Ascending aorta (tissue), 2 donors: Measurements from ENCODE around the gene IL21R. TPM values are rescaled to one million over a fixed set of nuclear protein-coding genes. Genes with fewer than 3 reads are reported as not detected.
A peak's percentile ranks its signal among the peaks of the same experiment; 100 is the strongest.

Experiments used
- DNase-seq, 2 donors: peaks; one replicate each; pipeline ENCODE4 v3.0.0-alpha.2; 2019; ENCODE audit warnings: low spot score in 2 of 2
- H3K27ac ChIP-seq, 2 donors: fragments of 200-600 bp; sonication (generic); one replicate each; pipeline ENCODE4 v1.5.1; 2016 to 2017; ENCODE audit warnings: mild to moderate bottlenecking in 1 of 2
- H3K27me3 ChIP-seq: fragments of 200-600 bp; sonication (generic); one replicate; pipeline ENCODE4 v1.5.1; 2017
- H3K36me3 ChIP-seq, 2 donors: fragments of 200-600 bp; sonication (generic); one replicate each; pipeline ENCODE4 v1.5.1; 2016
- H3K4me1 ChIP-seq, 2 donors: fragments of 200-600 bp; sonication (generic); one replicate each; pipeline ENCODE4 v1.5.1; 2016 to 2017; ENCODE audit warnings: mild to moderate bottlenecking in 1 of 2
- H3K4me3 ChIP-seq, 2 donors: fragments of 200-600 bp; sonication (generic); one replicate each; pipeline ENCODE4 v1.5.1; 2016 to 2017; ENCODE audit warnings: mild to moderate bottlenecking in 1 of 2
- H3K9me3 ChIP-seq, 2 donors: fragments of 200-600 bp; sonication (generic); one replicate each; pipeline ENCODE4 v1.5.1; 2016
- CTCF ChIP-seq, 3 experiments: fragments of 200-600 bp in 2 of 3; fragments of 450-650 bp in 1 of 3; sonication (generic) in 2 of 3; IDR thresholded peaks; one replicate each; pipeline ENCODE4 v1.5.1; 2016 to 2019; ENCODE audit warnings: antibody characterized with exemption in 3 of 3, mild to moderate bottlenecking in 1 of 3, moderate library complexity in 1 of 3
- intact Hi-C: fragments of 100-400 bp; cut with DNase I; formaldehyde crosslinking; loops from one replicate; pipeline ENCODE4 v1.15.1; 2023
- total RNA-seq: library from RNA; depleted of rRNA; stranded (reverse); fragments of >200 nt; gene quantifications from one replicate; pipeline ENCODE4 v1.1.0, GENCODE V29; 2016

The IL21R gene
- total RNA-seq, 1 donor from 2014 or later, result 0.21 TPM

- no peak for TF ChIP-seq CTCF (IDR thresholded peaks at IDR 0.05)
- intact Hi-C loops, result no loop called here
- H3K36me3 ChIP-seq, result no peaks in the 10 kb centered on the region
- no peak overlapping the region for H3K4me3 ChIP-seq
- no peaks in the 10 kb centered on the region for H3K9me3 ChIP-seq
- DNase-seq, result peak in 1 of 2 donors; percentile 33
- no peaks in the 10 kb centered on the region for H3K4me1 ChIP-seq
- H3K27me3 ChIP-seq, result no peaks in the 10 kb centered on the region
- no peak overlapping the region for H3K27ac ChIP-seq
These were observed 19.8 kb upstream of the IL21R start for GRCh38 chr16:27381974-27382855.

GRCh38 chr16:27383556-27384243, 18.3 kb upstream of the IL21R start:
- peak; percentile 48 to 67 for DNase-seq
- H3K9me3 ChIP-seq, result no peaks in the 10 kb centered on the region
- H3K4me1 ChIP-seq, result no peaks in the 10 kb centered on the region
- no peak for TF ChIP-seq CTCF (IDR thresholded peaks at IDR 0.05)
- no peak overlapping the region for H3K4me3 ChIP-seq
- no peaks in the 10 kb centered on the region for H3K36me3 ChIP-seq
- no peaks in the 10 kb centered on the region for H3K27me3 ChIP-seq
- H3K27ac ChIP-seq, result no peak overlapping the region
- intact Hi-C loops, result no loop called here

GRCh38 chr16:27384425-27384824, 17.5 kb upstream of the IL21R start:
- no peaks in the 10 kb centered on the region for H3K4me1 ChIP-seq
- no peaks in the 10 kb centered on the region for H3K27me3 ChIP-seq
- no peak for TF ChIP-seq CTCF (IDR thresholded peaks at IDR 0.05)
- H3K27ac ChIP-seq, result no peak overlapping the region
- no peaks in the 10 kb centered on the region for H3K9me3 ChIP-seq
- no peak overlapping the region for H3K4me3 ChIP-seq
- H3K36me3 ChIP-seq, result no peaks in the 10 kb centered on the region
- no peak for DNase-seq
- intact Hi-C loops, result no loop called here

GRCh38 chr16:27385398-27385797, 16.6 kb upstream of the IL21R start:
- Histone ChIP-seq H3K27ac (no peak overlapping the region), H3K4me3 (no peak overlapping the region), H3K27me3 (no peaks in the 10 kb centered on the region), H3K4me1 (no peaks in the 10 kb centered on the region), H3K9me3 (no peaks in the 10 kb centered on the region), H3K36me3 (no peaks in the 10 kb centered on the region)
- TF ChIP-seq CTCF (IDR thresholded peaks at IDR 0.05), result no peak
- intact Hi-C loops, result no loop called here
- DNase-seq, result peak in 1 of 2 donors; percentile 31

- peaks cover 0 to 2% of the 10 kb centered on the region in 2 donors for H3K9me3 ChIP-seq
- no peak for TF ChIP-seq CTCF (IDR thresholded peaks at IDR 0.05)
- DNase-seq, result peak in 1 of 2 donors; percentile 18
- H3K27ac ChIP-seq, result no peak overlapping the region
- H3K4me3 ChIP-seq, result no peak overlapping the region
- H3K36me3 ChIP-seq, result no peaks in the 10 kb centered on the region
- no peaks in the 10 kb centered on the region for H3K4me1 ChIP-seq
- intact Hi-C loops, result no loop called here
- no peaks in the 10 kb centered on the region for H3K27me3 ChIP-seq
These were observed 15.3 kb upstream of the IL21R start for GRCh38 chr16:27386674-27387073.
